Right lobe of liver (tissue), 6 donors: ENCODE measurements around the gene EPS8L2. TPM values are rescaled to one million over a fixed set of nuclear protein-coding genes. Genes with fewer than 3 reads are reported as not detected.

Source experiments
- ATAC-seq, 4 donors: fragments of 200-7000 bp; cut with Tn5 transposase; one replicate each; pipeline ENCODE4 v1.9.1; 2020; ENCODE audit warnings: mild to moderate bottlenecking in 4 of 4, moderate library complexity in 4 of 4
- DNase-seq, 3 donors: peaks; one replicate each; pipeline ENCODE4 v3.0.0-alpha.2; 2020
- H3K27ac ChIP-seq, 3 donors: fragments of 200-600 bp; one replicate each; pipeline ENCODE4 v1.8.0; 2022
- H3K27me3 ChIP-seq, 2 donors: fragments of 200-600 bp; one replicate each; pipeline ENCODE4 v1.8.0; 2022
- H3K36me3 ChIP-seq, 4 donors: fragments of 200-600 bp; sonication (generic) in 1 of 4; one replicate each; pipeline versions ENCODE4 v1.5.1 to v1.8.0; 2017 to 2022; ENCODE audit warnings: control low read depth in 1 of 4
- H3K4me1 ChIP-seq, 4 donors: fragments of 200-600 bp; sonication (generic) in 1 of 4; one replicate each; pipeline versions ENCODE4 v1.5.1 to v1.8.0; 2017 to 2022; ENCODE audit warnings: control low read depth in 1 of 4
- H3K4me3 ChIP-seq, 3 donors: fragments of 200-600 bp; one replicate each; pipeline ENCODE4 v1.8.0; 2022
- H3K9me3 ChIP-seq, 4 donors: fragments of 200-600 bp; sonication (generic) in 1 of 4; one replicate each; pipeline versions ENCODE4 v1.5.1 to v1.8.0; 2017 to 2022; ENCODE audit warnings: control low read depth in 1 of 4
- POLR2A ChIP-seq: fragments of 450-650 bp; IDR thresholded peaks from one replicate; pipeline ENCODE4 v1.6.1; 2017; ENCODE audit warnings: antibody characterized with exemption, mild to moderate bottlenecking
- WGBS: methylation state at CpG from one replicate; pipeline ENCODE4 v1.1.6; 2018; ENCODE audit warnings: low coverage, low lambda C conversion rate; ENCODE audit not compliant: insufficient coverage; ENCODE audit errors: missing lambda C conversion rate; 5-methylcytosine and 5-hydroxymethylcytosine counted together
- intact Hi-C, 2 donors: fragments of 100-400 bp; cut with DNase I; formaldehyde crosslinking; loops; one replicate each; pipeline versions ENCODE4 v1.11.2 to v1.14.1; 2022
- total RNA-seq, 6 experiments: library from RNA; depleted of rRNA in 2 of 6; stranded (reverse); fragments of >200 nt in 2 of 6; fragmentation: NEBNext Ultra II Directional in 3 of 6; extraction: Animal tissue kit (Norgen Biotek cat#: 25700) in 3 of 6; gene quantifications; one replicate each; pipeline versions ENCODE4 v1.1.0 to v1.2.4, GENCODE V29; 2016 to 2023
- TF ChIP-seq, protein P1 (sequence below), 4 donors: fragments of 200-600 bp in 3 of 4; fragments of 450-650 bp in 1 of 4; IDR thresholded peaks; one replicate each; pipeline versions ENCODE4 v1.5.1 to v1.8.0; 2016 to 2022; ENCODE audit warnings: antibody characterized with exemption in 4 of 4, mild to moderate bottlenecking in 2 of 4
- donor health status: DM: no; HTN: yes; CAD: no.
- donor health status: DM: no; HTN: no; CAD: no.
- donor health status: DM: no; HTN: no; CAD: no.
- donor health status: DM: no; HTN: yes; CAD: no.
- donor health status: DM: no; HTN: yes; CAD: no.

EPS8L2 gene
- total RNA-seq, 6 experiments from 2014 or later: 95.8 to 184 (median 120) TPM

DNA sequence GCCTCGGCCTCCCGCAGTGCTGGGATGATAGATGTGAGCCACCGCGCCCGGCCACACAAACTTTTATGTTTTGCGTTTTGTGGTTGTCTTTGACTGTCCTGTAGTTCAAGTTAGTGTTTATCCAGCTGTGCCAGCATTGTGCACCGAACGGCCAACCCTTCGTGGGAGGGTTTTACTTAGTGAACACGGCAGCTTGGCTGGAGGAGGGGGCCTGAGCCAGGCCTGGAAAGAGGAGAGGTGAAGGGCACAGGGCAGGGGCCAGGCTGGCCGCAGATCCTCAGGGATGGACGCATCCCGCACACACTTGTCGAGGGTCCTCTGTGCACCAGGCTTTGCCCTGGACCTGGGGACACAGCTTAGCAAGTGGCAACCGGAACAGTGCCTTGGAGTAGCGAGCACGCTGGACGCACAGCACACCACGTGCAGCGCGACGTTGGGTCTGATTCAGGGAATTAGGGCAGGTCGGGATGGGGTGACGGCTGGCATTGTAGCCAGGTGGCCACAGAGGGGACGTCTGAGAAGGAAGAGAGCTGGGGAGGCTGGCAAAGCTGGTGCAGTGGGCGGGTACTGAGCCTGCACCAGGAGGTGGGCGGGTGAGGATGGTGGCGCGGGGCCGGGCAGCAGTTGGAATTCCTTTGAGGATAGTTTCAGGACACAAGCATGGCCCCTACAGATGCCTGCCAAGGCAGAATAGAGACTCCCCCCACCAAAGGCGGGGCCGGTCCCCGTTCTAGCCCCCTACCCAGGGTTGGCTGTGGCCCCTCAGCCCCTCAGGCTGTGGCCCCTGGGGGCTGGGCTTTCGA lies 13.4 kb downstream of the EPS8L2 start:
- Histone ChIP-seq H3K27ac (no peak overlapping the region), H3K27me3 (no peaks in the 10 kb centered on the region), H3K36me3 (peaks cover 0 to 42% (median 7%) of the 10 kb centered on the region in 4 donors), H3K9me3 (no peaks in the 10 kb centered on the region), H3K4me3 (no peak overlapping the region), H3K4me1 (peaks cover 0 to 4% (median 0%) of the 10 kb centered on the region in 4 donors)
- no peak for ATAC-seq
- TF ChIP-seq POLR2A: no peak
- TF ChIP-seq, protein P1, sequence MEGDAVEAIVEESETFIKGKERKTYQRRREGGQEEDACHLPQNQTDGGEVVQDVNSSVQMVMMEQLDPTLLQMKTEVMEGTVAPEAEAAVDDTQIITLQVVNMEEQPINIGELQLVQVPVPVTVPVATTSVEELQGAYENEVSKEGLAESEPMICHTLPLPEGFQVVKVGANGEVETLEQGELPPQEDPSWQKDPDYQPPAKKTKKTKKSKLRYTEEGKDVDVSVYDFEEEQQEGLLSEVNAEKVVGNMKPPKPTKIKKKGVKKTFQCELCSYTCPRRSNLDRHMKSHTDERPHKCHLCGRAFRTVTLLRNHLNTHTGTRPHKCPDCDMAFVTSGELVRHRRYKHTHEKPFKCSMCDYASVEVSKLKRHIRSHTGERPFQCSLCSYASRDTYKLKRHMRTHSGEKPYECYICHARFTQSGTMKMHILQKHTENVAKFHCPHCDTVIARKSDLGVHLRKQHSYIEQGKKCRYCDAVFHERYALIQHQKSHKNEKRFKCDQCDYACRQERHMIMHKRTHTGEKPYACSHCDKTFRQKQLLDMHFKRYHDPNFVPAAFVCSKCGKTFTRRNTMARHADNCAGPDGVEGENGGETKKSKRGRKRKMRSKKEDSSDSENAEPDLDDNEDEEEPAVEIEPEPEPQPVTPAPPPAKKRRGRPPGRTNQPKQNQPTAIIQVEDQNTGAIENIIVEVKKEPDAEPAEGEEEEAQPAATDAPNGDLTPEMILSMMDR (IDR thresholded peaks at IDR 0.05): no peak
- no peak for DNase-seq
- intact Hi-C loops: loop anchor here (10.0 kb wide), 1 partner anchor 55 kb away; no protein-coding TSS in a partner anchor
- WGBS: 78% methylated on average over 15 of the region's 34 CpGs

DNA sequence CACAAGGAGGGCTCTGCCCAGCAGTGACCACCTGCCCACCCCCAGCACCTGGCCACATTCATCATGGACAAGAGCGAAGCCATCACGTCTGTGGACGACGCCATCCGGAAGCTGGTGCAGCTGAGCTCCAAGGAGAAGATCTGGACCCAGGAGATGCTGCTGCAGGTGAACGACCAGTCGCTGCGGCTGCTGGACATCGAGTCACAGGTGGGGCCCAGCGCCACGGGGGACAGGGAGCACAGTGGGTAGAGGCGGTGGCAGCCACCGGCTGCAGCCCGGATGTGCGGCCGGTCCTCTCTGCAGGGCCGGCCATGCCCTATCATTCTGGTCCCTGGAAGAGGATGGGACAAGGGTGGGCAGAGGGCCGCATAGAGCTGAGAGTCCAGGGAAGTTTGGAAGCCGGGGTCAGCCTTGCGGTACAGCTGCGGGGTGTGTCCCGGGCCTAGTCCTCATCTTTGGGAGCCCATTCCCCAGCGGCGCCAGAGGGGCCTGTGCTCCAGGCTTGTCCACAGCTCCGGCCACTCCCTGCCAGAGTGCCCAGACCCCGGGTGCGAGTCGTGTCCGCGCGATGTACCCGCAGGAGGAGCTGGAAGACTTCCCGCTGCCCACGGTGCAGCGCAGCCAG lies 14.1 kb downstream of the EPS8L2 start:
- DNase-seq: peak in 2 of 3 donors; percentile 51 to 58
- Histone ChIP-seq H3K27ac (no peak overlapping the region), H3K36me3 (peaks cover 0 to 48% (median 8%) of the 10 kb centered on the region in 4 donors), H3K9me3 (no peaks in the 10 kb centered on the region), H3K27me3 (no peaks in the 10 kb centered on the region), H3K4me1 (peaks cover 0 to 3% (median 0%) of the 10 kb centered on the region in 4 donors), H3K4me3 (no peak overlapping the region)
- ATAC-seq: no peak
- WGBS: 100% methylated on average over 1 of the region's 35 CpGs
- no peak for TF ChIP-seq POLR2A
- TF ChIP-seq, protein P1 (IDR thresholded peaks at IDR 0.05): no peak
- intact Hi-C loops: loop anchor here (10.0 kb wide), 1 partner anchor 55 kb away; no protein-coding TSS in a partner anchor

DNA sequence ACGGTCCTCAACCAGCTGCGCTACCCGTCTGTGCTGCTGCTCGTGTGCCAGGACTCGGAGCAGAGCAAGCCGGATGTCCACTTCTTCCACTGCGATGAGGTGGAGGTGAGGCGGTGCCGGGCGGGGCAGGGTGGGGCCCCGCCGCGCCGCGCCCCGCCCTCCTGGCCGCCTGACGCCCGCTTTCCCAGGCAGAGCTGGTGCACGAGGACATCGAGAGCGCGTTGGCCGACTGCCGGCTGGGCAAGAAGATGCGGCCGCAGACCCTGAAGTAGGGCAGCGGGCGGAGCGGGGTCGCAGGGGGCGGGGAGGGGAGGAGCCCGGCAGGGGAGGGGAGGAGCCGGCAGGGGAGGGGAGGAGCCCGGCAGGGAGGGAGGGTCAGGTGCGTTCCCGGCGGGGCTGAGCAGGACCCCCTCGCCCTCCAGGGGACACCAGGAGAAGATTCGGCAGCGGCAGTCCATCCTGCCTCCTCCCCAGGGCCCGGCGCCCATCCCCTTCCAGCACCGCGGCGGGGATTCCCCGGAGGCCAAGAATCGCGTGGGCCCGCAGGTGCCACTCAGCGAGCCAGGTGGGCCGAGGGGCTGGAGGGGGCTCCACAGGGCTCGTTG lies 14.7 kb downstream of the EPS8L2 start:
- TF ChIP-seq POLR2A: no peak
- TF ChIP-seq, protein P1 (IDR thresholded peaks at IDR 0.05): no peak
- Histone ChIP-seq H3K9me3 (no peaks in the 10 kb centered on the region), H3K27me3 (no peaks in the 10 kb centered on the region), H3K4me1 (no peaks in the 10 kb centered on the region), H3K4me3 (no peak overlapping the region), H3K36me3 (peaks cover 0 to 51% (median 8%) of the 10 kb centered on the region in 4 donors), H3K27ac (no peak overlapping the region)
- ATAC-seq (peak in 3 of 4 donors; percentile 19 to 74 (median 21)), DNase-seq (peak in 2 of 3 donors; percentile 55 to 82)
- intact Hi-C loops: loop anchor here (10.0 kb wide), 1 partner anchor 56 kb away; no protein-coding TSS in a partner anchor
- WGBS: 51% methylated on average over 24 of the region's 53 CpGs

DNA sequence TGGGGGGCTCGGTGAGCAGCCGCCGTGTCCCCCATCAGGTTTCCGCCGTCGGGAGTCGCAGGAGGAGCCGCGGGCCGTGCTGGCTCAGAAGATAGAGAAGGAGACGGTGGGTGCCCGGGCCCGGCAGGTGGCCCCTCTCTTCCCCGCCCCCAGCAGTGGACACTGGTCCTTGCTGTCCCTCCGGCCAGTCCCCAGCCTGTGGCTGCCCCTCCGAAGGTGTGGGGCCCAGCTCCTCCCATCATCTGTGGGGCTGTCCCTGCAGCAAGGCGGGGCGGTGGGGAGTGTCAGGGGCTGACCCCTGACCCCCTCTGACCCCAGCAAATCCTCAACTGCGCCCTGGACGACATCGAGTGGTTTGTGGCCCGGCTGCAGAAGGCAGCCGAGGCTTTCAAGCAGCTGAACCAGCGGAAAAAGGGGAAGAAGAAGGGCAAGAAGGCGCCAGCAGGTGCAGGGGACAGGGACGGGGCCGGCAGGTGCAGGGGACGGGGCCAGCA lies 15.3 kb downstream of the EPS8L2 start:
- Histone ChIP-seq H3K4me3 (no peak overlapping the region), H3K27ac (no peak overlapping the region), H3K27me3 (no peaks in the 10 kb centered on the region), H3K4me1 (no peaks in the 10 kb centered on the region), H3K36me3 (peaks cover 0 to 54% (median 8%) of the 10 kb centered on the region in 4 donors), H3K9me3 (no peaks in the 10 kb centered on the region)
- WGBS: 56% methylated on average over 8 of the region's 28 CpGs
- intact Hi-C loops: loop anchor here (10.0 kb wide), 1 partner anchor 56 kb away; no protein-coding TSS in a partner anchor
- DNase-seq (no peak), ATAC-seq (peak in 1 of 4 donors; percentile 2)
- TF ChIP-seq, protein P1 (IDR thresholded peaks at IDR 0.05): no peak
- TF ChIP-seq POLR2A: no peak
